HepG2 (cell line): Measurements from ENCODE around the gene RAMP1. TPM values are rescaled to one million over a fixed set of nuclear protein-coding genes. Genes with fewer than 3 reads are reported as not detected.

ENCODE experiments used
- HMGXB3 ChIP-seq: sonication (generic); formaldehyde crosslinking; IDR thresholded peaks from 2 replicates; pipeline ENCODE4 v1.4.0; 2020; ENCODE audit warnings: missing genetic modification reagents, borderline replicate concordance
- HNF1A ChIP-seq, 2 experiments: sonication (generic) in 1 of 2; formaldehyde crosslinking in 1 of 2; IDR thresholded peaks; 2 replicates each; pipeline versions ENCODE4 v1.4.0 to v1.6.1; 2016 to 2020; ENCODE audit warnings: borderline replicate concordance in 1 of 2, low read depth in 1 of 2, mild to moderate bottlenecking in 1 of 2, missing genetic modification reagents in 1 of 2
- MXD3 ChIP-seq: IDR thresholded peaks from 2 replicates; pipeline ENCODE4 v1.6.1; 2016; ENCODE audit warnings: mild to moderate bottlenecking, missing biosample characterization, missing genetic modification reagents
- REXO4 ChIP-seq: sonication (generic); formaldehyde crosslinking; IDR thresholded peaks from 2 replicates; pipeline ENCODE4 v1.8.0; 2022; ENCODE audit warnings: missing genetic modification reagents, mild to moderate bottlenecking, borderline replicate concordance
- RXRB ChIP-seq: IDR thresholded peaks from 2 replicates; pipeline ENCODE4 v1.6.1; 2016; ENCODE audit warnings: borderline replicate concordance, missing genetic modification reagents, missing compliant biosample characterization
- SRY ChIP-seq: sonication (generic); formaldehyde crosslinking; IDR thresholded peaks from 2 replicates; pipeline ENCODE4 v1.8.0; 2022; ENCODE audit warnings: mild to moderate bottlenecking, missing genetic modification reagents
- U2AF2 ChIP-seq: fragments of 200-400 bp; formaldehyde crosslinking; IDR thresholded peaks from 2 replicates; pipeline ENCODE4 v1.6.1; 2017; ENCODE audit warnings: low read depth, mild to moderate bottlenecking, low read length
- ZFP36 ChIP-seq: fragments of 150-350 bp; IDR thresholded peaks from 2 replicates; pipeline ENCODE4 v1.6.1; 2018; ENCODE audit warnings: borderline replicate concordance, low read length, low read depth; ENCODE audit not compliant: partially characterized antibody
- ZFP36L1 ChIP-seq: sonication (generic); formaldehyde crosslinking; IDR thresholded peaks from 2 replicates; pipeline ENCODE4 v1.8.0; 2022; ENCODE audit warnings: mild to moderate bottlenecking, missing genetic modification reagents, moderate library complexity
- ZFX ChIP-seq: sonication (generic); formaldehyde crosslinking; IDR thresholded peaks from 2 replicates; pipeline ENCODE4 v1.4.0; 2020; ENCODE audit warnings: mild to moderate bottlenecking, low read depth, missing genetic modification reagents, moderate library complexity
- ZNF34 ChIP-seq: sonication (generic); formaldehyde crosslinking; IDR thresholded peaks from 2 replicates; pipeline ENCODE4 v1.4.0; 2020; ENCODE audit warnings: mild to moderate bottlenecking, missing genetic modification reagents, borderline replicate concordance
- ZNF446 ChIP-seq: sonication (generic); formaldehyde crosslinking; IDR thresholded peaks from 2 replicates; pipeline ENCODE4 v1.5.0; 2020; ENCODE audit warnings: mild to moderate bottlenecking, missing genetic modification reagents
- ZNF501 ChIP-seq: sonication (generic); formaldehyde crosslinking; IDR thresholded peaks from 2 replicates; pipeline ENCODE4 v1.5.1; 2020; ENCODE audit warnings: mild to moderate bottlenecking, moderate library complexity, missing genetic modification reagents
- ZNF790 ChIP-seq: sonication (generic); formaldehyde crosslinking; IDR thresholded peaks from 2 replicates; pipeline ENCODE4 v1.8.0; 2022; ENCODE audit warnings: missing genetic modification reagents, mild to moderate bottlenecking, borderline replicate concordance
- ZNF850 ChIP-seq: sonication (generic); formaldehyde crosslinking; conservative IDR thresholded peaks from 2 replicates; pipeline ENCODE4 v1.9.0; 2021; ENCODE audit warnings: mild to moderate bottlenecking, missing genetic modification reagents
- polyA plus RNA-seq, 8 experiments: library from polyadenylated mRNA; depleted of rRNA in 3 of 8; stranded (reverse) in 7 of 8; unstranded in 1 of 8; fragments of >200 nt; fragmentation: Illumina TruSeq in 4 of 8; extraction: Trizol in 4 of 8; gene quantifications; 2 replicates each; pipeline versions ENCODE4 v1.2.1 to v1.2.3, GENCODE V29; 2011 to 2016; ENCODE audit warnings: low read depth in 4 of 8, missing spikeins in 1 of 8, mixed read lengths in 1 of 8; ENCODE audit not compliant: insufficient read depth in 1 of 8
- total RNA-seq, 5 experiments: library from RNA; depleted of rRNA; stranded (reverse); fragments of >200 nt; fragmentation: Illumina TruSeq; extraction: Trizol; gene quantifications; 2 replicates each; pipeline ENCODE4 v1.2.3, GENCODE V29; 2016; ENCODE audit warnings: low read depth in 1 of 5
- TF ChIP-seq, protein P1 (sequence below): sonication (generic); formaldehyde crosslinking; IDR thresholded peaks from 2 replicates; pipeline ENCODE4 v1.4.0; 2020; ENCODE audit warnings: mild to moderate bottlenecking, missing genetic modification reagents
- TF ChIP-seq, protein P2 (sequence below): sonication (generic); formaldehyde crosslinking; IDR thresholded peaks from 2 replicates; pipeline ENCODE4 v1.4.0; 2020; ENCODE audit warnings: mild to moderate bottlenecking, missing genetic modification reagents

Gene RAMP1
- total and polyA plus RNA-seq, 2 of the 13 experiments (the other 11 are each of a cell fraction or from before 2014, with no cell fraction given): 0.29 to 0.61 TPM

DNA sequence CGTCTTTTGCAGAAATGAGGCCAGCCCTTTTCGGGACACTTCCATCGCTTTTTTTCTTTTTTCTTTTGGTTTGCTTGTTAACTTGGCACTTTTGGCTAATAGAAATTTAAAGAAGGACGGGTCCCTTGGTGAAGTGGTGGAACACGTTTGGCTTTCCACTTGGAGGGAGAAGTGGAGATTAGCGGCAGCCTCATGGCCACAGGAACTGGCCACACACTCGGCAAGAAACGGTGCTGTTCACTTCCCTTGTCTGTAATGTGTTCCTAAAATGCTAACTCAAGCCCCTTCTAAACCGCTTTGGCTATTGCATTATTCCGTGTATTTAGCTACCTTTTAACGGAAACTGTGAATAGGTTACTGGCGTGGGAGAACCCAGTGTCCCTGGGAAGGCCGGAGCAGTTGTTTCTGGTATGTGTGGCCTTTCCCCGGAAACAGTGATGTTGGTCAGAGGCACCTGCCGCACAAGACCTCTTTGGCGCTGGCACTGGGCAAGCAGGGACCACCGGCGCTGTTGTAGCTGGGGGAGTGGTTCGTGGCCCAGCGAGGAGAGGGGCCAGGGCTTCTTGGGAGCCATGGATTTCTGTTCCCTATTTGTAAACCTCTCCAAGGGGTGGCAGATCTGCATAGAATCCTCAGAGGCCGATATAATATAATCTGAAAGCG lies 981 bp downstream of the RAMP1 start (continued):
- TF ChIP-seq HMGXB3 (CRISPR knock-in tag): no peak
- 0 out of 2 replicates have a peak, but pooled peaks have one; percentile 46 for TF ChIP-seq ZNF501 (CRISPR knock-in tag)
- TF ChIP-seq ZNF446 (CRISPR knock-in tag): no peak
- no peak for TF ChIP-seq ZNF34 (CRISPR knock-in tag)
- TF ChIP-seq, protein P1, sequence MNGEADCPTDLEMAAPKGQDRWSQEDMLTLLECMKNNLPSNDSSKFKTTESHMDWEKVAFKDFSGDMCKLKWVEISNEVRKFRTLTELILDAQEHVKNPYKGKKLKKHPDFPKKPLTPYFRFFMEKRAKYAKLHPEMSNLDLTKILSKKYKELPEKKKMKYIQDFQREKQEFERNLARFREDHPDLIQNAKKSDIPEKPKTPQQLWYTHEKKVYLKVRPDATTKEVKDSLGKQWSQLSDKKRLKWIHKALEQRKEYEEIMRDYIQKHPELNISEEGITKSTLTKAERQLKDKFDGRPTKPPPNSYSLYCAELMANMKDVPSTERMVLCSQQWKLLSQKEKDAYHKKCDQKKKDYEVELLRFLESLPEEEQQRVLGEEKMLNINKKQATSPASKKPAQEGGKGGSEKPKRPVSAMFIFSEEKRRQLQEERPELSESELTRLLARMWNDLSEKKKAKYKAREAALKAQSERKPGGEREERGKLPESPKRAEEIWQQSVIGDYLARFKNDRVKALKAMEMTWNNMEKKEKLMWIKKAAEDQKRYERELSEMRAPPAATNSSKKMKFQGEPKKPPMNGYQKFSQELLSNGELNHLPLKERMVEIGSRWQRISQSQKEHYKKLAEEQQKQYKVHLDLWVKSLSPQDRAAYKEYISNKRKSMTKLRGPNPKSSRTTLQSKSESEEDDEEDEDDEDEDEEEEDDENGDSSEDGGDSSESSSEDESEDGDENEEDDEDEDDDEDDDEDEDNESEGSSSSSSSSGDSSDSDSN: no peak
- TF ChIP-seq, protein P2, sequence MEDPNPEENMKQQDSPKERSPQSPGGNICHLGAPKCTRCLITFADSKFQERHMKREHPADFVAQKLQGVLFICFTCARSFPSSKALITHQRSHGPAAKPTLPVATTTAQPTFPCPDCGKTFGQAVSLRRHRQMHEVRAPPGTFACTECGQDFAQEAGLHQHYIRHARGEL (CRISPR knock-in tag): no peak
- TF ChIP-seq MXD3 (CRISPR knock-in tag): no peak
- no peak for TF ChIP-seq ZFX (CRISPR knock-in tag)
- TF ChIP-seq ZNF790 (CRISPR knock-in tag): no peak
- TF ChIP-seq HNF1A (IDR thresholded peaks at IDR 0.05; ENCODE audit: low read depth): no peak
- TF ChIP-seq HNF1A (CRISPR knock-in tag; IDR thresholded peaks at IDR 0.05; ENCODE audit: borderline replicate concordance): no peak
- TF ChIP-seq ZNF850 (CRISPR knock-in tag): no peak
- TF ChIP-seq REXO4: no peak
- TF ChIP-seq ZFP36: no peak
- no peak for TF ChIP-seq ZFP36L1 (CRISPR knock-in tag)
- TF ChIP-seq U2AF2: no peak
- no peak for TF ChIP-seq SRY
- no peak for TF ChIP-seq RXRB (CRISPR knock-in tag)
